ENCODE results near the gene SHC2.
"Not testable (repeated sequence)": the region's sequence is repeated elsewhere in the genome, so short reads cannot be mapped to it uniquely, and the experiment has no call there.

Gene SHC2

GRCh38 chr19:422213-422916 lies 38.5 kb downstream of the SHC2 start:
- DNase-seq, result no peak

- no peak for DNase-seq
Measured at GRCh38 chr19:419721-420515, 40.9 kb downstream of the SHC2 start.

GRCh38 chr19:418761-419671 lies 41.8 kb downstream of the SHC2 start:
- no peak for DNase-seq

GRCh38 chr19:416416-416815 lies 44.4 kb downstream of the SHC2 start:
- DNase-seq, result no peak

- DNase-seq, result no peak
Measured at GRCh38 chr19:415292-415691, 45.5 kb downstream of the SHC2 start.

- no peak for DNase-seq
Measured at GRCh38 chr19:413756-414420, 46.9 kb downstream of the SHC2 start.

GRCh38 chr19:412356-413355 lies 48.2 kb downstream of the SHC2 start:
- DNase-seq, result no peak

GRCh38 chr19:411723-412355 lies 49.0 kb downstream of the SHC2 start:
- no peak for DNase-seq

GRCh38 chr19:411121-411722 lies 49.6 kb downstream of the SHC2 start:
- not testable (repeated sequence) for DNase-seq

- DNase-seq, result no peak
Measured at GRCh38 chr19:410243-410781, 50.5 kb downstream of the SHC2 start.

- DNase-seq, result no peak
Measured at GRCh38 chr19:409516-410242, 51.2 kb downstream of the SHC2 start.

- DNase-seq, result no peak
Measured at GRCh38 chr19:408902-409515, 51.8 kb downstream of the SHC2 start, which contains the start of gene C2CD4C. C2CD4C (minus strand) TSS chr19:409147; CDS start chr19:408361, 786 bp downstream.

- no peak for DNase-seq
Measured at GRCh38 chr19:408441-408901, 52.4 kb downstream of the SHC2 start.

- no peak for DNase-seq
Measured at GRCh38 chr19:407511-408440, 53.1 kb downstream of the SHC2 start.

- DNase-seq, result no peak
Measured at GRCh38 chr19:406971-407510, 53.8 kb downstream of the SHC2 start.

- no peak for DNase-seq
Measured at GRCh38 chr19:406135-406781, 54.6 kb downstream of the SHC2 start.
